ENCODE measurements around the gene IGSF5. TPM values are rescaled to one million over a fixed set of nuclear protein-coding genes. Genes with fewer than 3 reads are reported as not detected.

IGSF5 gene
- total RNA-seq, 2 donors from 2014 or later, result 0.64 to 0.82 TPM

DNA sequence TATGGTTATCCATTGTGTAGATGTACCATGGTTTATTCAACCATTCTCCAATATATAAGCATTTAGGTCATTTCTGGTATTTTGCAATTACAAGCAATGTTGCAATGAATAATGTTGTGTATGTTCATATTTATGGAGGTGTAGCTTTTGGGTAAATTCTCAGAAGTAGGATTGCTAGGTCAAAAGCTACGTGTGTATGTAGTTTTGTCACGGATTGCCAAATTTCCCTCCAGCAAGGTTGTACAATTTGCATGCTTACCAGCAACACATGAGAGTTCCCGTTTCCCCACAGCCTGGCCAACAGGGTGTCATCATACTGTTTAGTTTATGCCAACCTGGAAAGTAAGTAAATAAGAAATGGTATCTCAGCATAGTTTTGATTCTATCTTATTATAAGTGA lies 36.3 kb downstream of the IGSF5 start:
- Histone ChIP-seq H3K36me3 (no peaks in the 10 kb centered on the region), H3K9ac (ENCODE audit: low read depth in 2 of 2, low read length in 2 of 2) (no peak overlapping the region), H3K9me3 (no peaks in the 10 kb centered on the region), H3K27ac (no peak overlapping the region), H3K4me3 (no peak overlapping the region), H3K27me3 (no peaks in the 10 kb centered on the region), H3K4me1 (no peaks in the 10 kb centered on the region)
- DNase-seq, result no peak
- intact Hi-C loops (cut with DNase I), result loop anchor here (10.0 kb wide), 1 partner anchor 83 kb away; the partner anchor contains the start of gene PCP4
- TF ChIP-seq, protein P1, sequence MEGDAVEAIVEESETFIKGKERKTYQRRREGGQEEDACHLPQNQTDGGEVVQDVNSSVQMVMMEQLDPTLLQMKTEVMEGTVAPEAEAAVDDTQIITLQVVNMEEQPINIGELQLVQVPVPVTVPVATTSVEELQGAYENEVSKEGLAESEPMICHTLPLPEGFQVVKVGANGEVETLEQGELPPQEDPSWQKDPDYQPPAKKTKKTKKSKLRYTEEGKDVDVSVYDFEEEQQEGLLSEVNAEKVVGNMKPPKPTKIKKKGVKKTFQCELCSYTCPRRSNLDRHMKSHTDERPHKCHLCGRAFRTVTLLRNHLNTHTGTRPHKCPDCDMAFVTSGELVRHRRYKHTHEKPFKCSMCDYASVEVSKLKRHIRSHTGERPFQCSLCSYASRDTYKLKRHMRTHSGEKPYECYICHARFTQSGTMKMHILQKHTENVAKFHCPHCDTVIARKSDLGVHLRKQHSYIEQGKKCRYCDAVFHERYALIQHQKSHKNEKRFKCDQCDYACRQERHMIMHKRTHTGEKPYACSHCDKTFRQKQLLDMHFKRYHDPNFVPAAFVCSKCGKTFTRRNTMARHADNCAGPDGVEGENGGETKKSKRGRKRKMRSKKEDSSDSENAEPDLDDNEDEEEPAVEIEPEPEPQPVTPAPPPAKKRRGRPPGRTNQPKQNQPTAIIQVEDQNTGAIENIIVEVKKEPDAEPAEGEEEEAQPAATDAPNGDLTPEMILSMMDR (IDR thresholded peaks at IDR 0.05), result no peak

DNA sequence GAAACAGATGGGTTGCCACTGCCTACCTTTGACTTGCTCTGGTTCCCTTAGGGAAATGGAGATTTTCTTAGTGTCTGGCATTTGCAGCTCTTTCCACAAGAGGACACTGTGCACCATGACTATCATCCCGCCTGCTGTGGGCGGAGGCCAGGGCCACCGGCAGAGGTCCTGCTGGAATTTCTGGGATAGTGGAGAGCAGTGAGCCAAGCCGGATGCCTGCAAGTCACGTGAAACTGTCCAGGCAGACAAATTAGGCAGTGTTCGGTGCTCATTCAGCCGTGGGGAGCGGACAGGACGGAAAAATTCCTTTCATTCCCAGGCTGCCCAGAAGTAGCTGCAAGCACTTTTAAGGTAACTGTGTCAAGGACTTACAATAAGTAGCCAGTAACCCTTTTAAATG lies 43.4 kb downstream of the IGSF5 start:
- no peaks in the 10 kb centered on the region for H3K36me3 ChIP-seq
- H3K4me3 ChIP-seq, result no peak overlapping the region
- TF ChIP-seq, protein P1 (IDR thresholded peaks at IDR 0.05), result peak; percentile 69
- H3K9me3 ChIP-seq, result no peaks in the 10 kb centered on the region
- peak; percentile 75 for DNase-seq
- no peaks in the 10 kb centered on the region for H3K27me3 ChIP-seq
- no peaks in the 10 kb centered on the region for H3K4me1 ChIP-seq
- H3K9ac ChIP-seq (ENCODE audit: low read depth in 2 of 2, low read length in 2 of 2), result no peak overlapping the region
- H3K27ac ChIP-seq, result no peak overlapping the region
- intact Hi-C loops (cut with DNase I), result loop anchor here (5.0 to 10.0 kb wide), 2 partner anchors 76 to 334 kb away; partner anchors contain the start of gene PCP4

DNA sequence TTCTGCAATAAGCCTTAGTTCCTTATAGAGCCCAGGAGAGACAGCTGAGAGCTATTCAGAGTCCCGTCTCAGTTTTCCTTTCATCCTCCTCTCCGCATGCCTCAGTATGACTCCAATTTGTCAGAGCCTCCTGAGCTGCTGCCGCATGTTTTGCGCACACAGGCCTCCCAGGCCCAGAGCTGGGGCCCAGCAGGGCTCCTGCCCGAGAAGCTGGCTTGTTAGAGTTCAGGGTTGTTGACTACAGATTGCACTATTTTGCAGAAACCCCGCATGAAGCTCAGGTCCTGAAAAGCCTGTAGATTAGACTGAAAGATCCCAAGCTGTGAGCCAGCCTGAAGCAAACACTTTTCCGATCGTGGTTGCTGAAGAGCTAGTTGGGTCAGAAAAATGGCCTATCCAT lies 51.5 kb downstream of the IGSF5 start:
- Histone ChIP-seq H3K36me3 (no peaks in the 10 kb centered on the region), H3K4me1 (no peaks in the 10 kb centered on the region), H3K27ac (no peak overlapping the region), H3K4me3 (no peak overlapping the region), H3K27me3 (no peaks in the 10 kb centered on the region), H3K9me3 (no peaks in the 10 kb centered on the region), H3K9ac (ENCODE audit: low read depth in 2 of 2, low read length in 2 of 2) (no peak overlapping the region)
- intact Hi-C loops (cut with DNase I), result no loop called here
- TF ChIP-seq, protein P1 (IDR thresholded peaks at IDR 0.05), result no peak
- DNase-seq, result no peak

DNA sequence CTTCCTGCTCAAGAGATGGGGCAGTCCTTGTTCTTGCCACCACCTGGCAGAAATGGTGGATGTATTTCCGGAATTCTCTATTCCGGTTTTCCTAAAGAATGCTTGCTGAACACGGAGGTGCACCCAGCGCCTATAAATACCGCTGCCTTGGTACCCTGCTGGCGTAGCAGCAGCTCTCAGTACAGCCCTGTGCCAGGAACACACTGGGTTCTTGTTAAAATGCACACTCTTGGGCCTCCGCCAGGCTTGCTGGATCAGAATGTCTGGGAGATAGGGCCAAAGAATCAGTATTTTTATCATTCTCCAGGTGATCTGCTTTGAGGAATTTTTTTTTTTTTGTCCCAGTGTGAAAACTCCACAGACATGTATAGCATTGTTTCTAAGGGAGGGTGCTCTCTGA lies 54.2 kb downstream of the IGSF5 start:
- no peaks in the 10 kb centered on the region for H3K9me3 ChIP-seq
- no peaks in the 10 kb centered on the region for H3K4me1 ChIP-seq
- DNase-seq, result no peak
- no peaks in the 10 kb centered on the region for H3K36me3 ChIP-seq
- H3K27ac ChIP-seq, result no peak overlapping the region
- H3K4me3 ChIP-seq, result no peak overlapping the region
- intact Hi-C loops (cut with DNase I), result no loop called here
- H3K9ac ChIP-seq (ENCODE audit: low read depth in 2 of 2, low read length in 2 of 2), result no peak overlapping the region
- TF ChIP-seq, protein P1 (IDR thresholded peaks at IDR 0.05), result no peak
- no peaks in the 10 kb centered on the region for H3K27me3 ChIP-seq

DNA sequence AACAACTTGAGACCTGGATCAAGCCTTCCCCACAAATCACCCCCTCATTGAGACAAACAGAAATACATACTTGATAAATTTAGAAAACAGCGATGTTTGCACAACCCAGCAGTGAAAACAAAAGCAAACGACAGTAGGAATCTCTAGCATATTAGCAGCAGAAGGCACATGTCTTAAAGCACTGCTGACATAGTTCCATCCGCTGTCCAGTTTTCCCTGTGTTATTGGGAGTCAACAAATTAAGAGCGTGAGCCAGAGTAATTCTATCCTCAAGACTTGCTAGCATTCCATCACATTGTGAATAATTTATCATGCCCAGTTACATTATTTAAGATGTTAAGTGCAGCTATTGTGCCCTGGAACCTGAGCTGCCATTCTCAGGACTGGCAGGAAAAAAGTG lies 55.3 kb downstream of the IGSF5 start:
- no peak overlapping the region for H3K27ac ChIP-seq
- TF ChIP-seq, protein P1 (IDR thresholded peaks at IDR 0.05), result no peak
- intact Hi-C loops (cut with DNase I), result no loop called here
- no peak overlapping the region for H3K9ac ChIP-seq (ENCODE audit: low read depth in 2 of 2, low read length in 2 of 2)
- H3K9me3 ChIP-seq, result no peaks in the 10 kb centered on the region
- DNase-seq, result no peak
- H3K27me3 ChIP-seq, result no peaks in the 10 kb centered on the region
- H3K4me1 ChIP-seq, result no peaks in the 10 kb centered on the region
- H3K36me3 ChIP-seq, result no peaks in the 10 kb centered on the region
- H3K4me3 ChIP-seq, result no peak overlapping the region

Data from colonic mucosa (tissue), 4 donors.